Immature natural killer cell (primary cell): ENCODE measurements around the gene SLC39A5. TPM values are rescaled to one million over a fixed set of nuclear protein-coding genes. Genes with fewer than 3 reads are reported as not detected.
"Not testable (repeated sequence)": the region's sequence is repeated elsewhere in the genome, so short reads cannot be mapped to it uniquely, and the experiment has no call there.

Experiments
- DNase-seq, 3 donors: peaks; one replicate each; pipeline ENCODE4 v3.0.0; 2022; ENCODE audit warnings: mixed read lengths in 1 of 3
- H3K27ac Mint-ChIP-seq, 6 donors: one replicate each; pipeline ENCODE4 v1.8.0; 2020; ENCODE audit warnings: mixed read lengths in 6 of 6, mild to moderate bottlenecking in 5 of 6, inconsistent platforms in 4 of 6, moderate library complexity in 3 of 6
- H3K27me3 Mint-ChIP-seq, 3 donors: one replicate each; pipeline ENCODE4 v1.8.0; 2020 to 2021; ENCODE audit warnings: low read depth in 3 of 3, mild to moderate bottlenecking in 3 of 3, mixed read lengths in 3 of 3, moderate library complexity in 3 of 3, inconsistent platforms in 1 of 3
- H3K36me3 Mint-ChIP-seq, 3 donors: one replicate each; pipeline ENCODE4 v1.8.0; 2020; ENCODE audit warnings: mixed read lengths in 3 of 3, inconsistent platforms in 2 of 3, mild to moderate bottlenecking in 2 of 3
- H3K4me1 Mint-ChIP-seq, 2 donors: one replicate each; pipeline ENCODE4 v1.8.0; 2020; ENCODE audit warnings: inconsistent platforms in 2 of 2, mild to moderate bottlenecking in 2 of 2, mixed read lengths in 2 of 2, moderate library complexity in 1 of 2
- H3K4me3 Mint-ChIP-seq, 5 donors: one replicate each; pipeline ENCODE4 v1.8.0; 2020; ENCODE audit warnings: mild to moderate bottlenecking in 5 of 5, mixed read lengths in 5 of 5, inconsistent platforms in 3 of 5, moderate library complexity in 3 of 5
- H3K9me3 Mint-ChIP-seq, 6 donors: one replicate each; pipeline ENCODE4 v1.8.0; 2020; ENCODE audit warnings: mild to moderate bottlenecking in 6 of 6, mixed read lengths in 6 of 6, inconsistent platforms in 4 of 6, moderate library complexity in 3 of 6
- polyA plus RNA-seq, 3 donors: library from polyadenylated mRNA; unstranded; fragments of 300-500 nt; fragmentation: Illumina TruSeq; gene quantifications; one replicate each; pipeline ENCODE4 v1.2.3, GENCODE V29; 2021

SLC39A5 gene
- polyA plus RNA-seq, 3 donors from 2014 or later = not detected

GRCh38 chr12:56258820-56259183, 29.0 kb downstream of the SLC39A5 start:
- Mint-ChIP-seq H3K27me3 (peaks cover 1 to 8% (median 2%) of the 10 kb centered on the region in 3 donors), H3K4me3 (peak overlapping the region; percentile 85 to 94 (median 90)), H3K4me1 (peaks cover 22 to 23% of the 10 kb centered on the region in 2 donors), H3K9me3 (no peaks in the 10 kb centered on the region), H3K36me3 (peaks cover 0 to 10% (median 6%) of the 10 kb centered on the region in 3 donors), H3K27ac (peak overlapping the region; percentile 79 to 91 (median 90))
- DNase-seq = no peak

- Mint-ChIP-seq H3K36me3 (peaks cover 0 to 4% (median 4%) of the 10 kb centered on the region in 3 donors), H3K4me1 (peaks cover 22 to 23% of the 10 kb centered on the region in 2 donors), H3K27ac (no peak overlapping the region), H3K9me3 (no peaks in the 10 kb centered on the region), H3K4me3 (peak overlapping the region in 4 of 5 donors; percentile 12 to 64 (median 52)), H3K27me3 (peaks cover 1 to 8% (median 2%) of the 10 kb centered on the region in 3 donors)
- DNase-seq = no peak
Observed at GRCh38 chr12:56260380-56260779, 30.5 kb downstream of the SLC39A5 start.

GRCh38 chr12:56260921-56261320, 31.1 kb downstream of the SLC39A5 start:
- H3K36me3 Mint-ChIP-seq = peaks cover 0 to 3% (median 3%) of the 10 kb centered on the region in 3 donors
- peaks cover 21 to 24% of the 10 kb centered on the region in 2 donors for H3K4me1 Mint-ChIP-seq
- no peak for DNase-seq
- H3K4me3 Mint-ChIP-seq = peak overlapping the region in 1 of 5 donors; percentile 4
- no peak overlapping the region for H3K27ac Mint-ChIP-seq
- H3K27me3 Mint-ChIP-seq = peaks cover 1 to 8% (median 2%) of the 10 kb centered on the region in 3 donors
- H3K9me3 Mint-ChIP-seq = no peaks in the 10 kb centered on the region

GRCh38 chr12:56261503-56262232, 31.8 kb downstream of the SLC39A5 start:
- peaks cover 1 to 12% (median 5%) of the 10 kb centered on the region in 3 donors for H3K27me3 Mint-ChIP-seq
- H3K4me1 Mint-ChIP-seq = peaks cover 20 to 24% of the 10 kb centered on the region in 2 donors
- H3K36me3 Mint-ChIP-seq = no peaks in the 10 kb centered on the region
- no peaks in the 10 kb centered on the region for H3K9me3 Mint-ChIP-seq
- no peak for DNase-seq
- no peak overlapping the region for H3K4me3 Mint-ChIP-seq
- no peak overlapping the region for H3K27ac Mint-ChIP-seq

- H3K9me3 Mint-ChIP-seq, H3K4me3 Mint-ChIP-seq, DNase-seq, H3K36me3 Mint-ChIP-seq, H3K27ac Mint-ChIP-seq: not testable (repeated sequence)
- H3K27me3 Mint-ChIP-seq = peaks cover 1 to 14% (median 9%) of the 10 kb centered on the region in 3 donors
- H3K4me1 Mint-ChIP-seq = peaks cover 24 to 25% of the 10 kb centered on the region in 2 donors
Observed at GRCh38 chr12:56262955-56263354, 33.1 kb downstream of the SLC39A5 start.

- not testable (repeated sequence) for H3K36me3 Mint-ChIP-seq, DNase-seq, H3K9me3 Mint-ChIP-seq, H3K27me3 Mint-ChIP-seq
- H3K4me3 Mint-ChIP-seq = peak overlapping the region; percentile 91 to 98 (median 97)
- peaks cover 19 to 20% of the 10 kb centered on the region in 2 donors for H3K4me1 Mint-ChIP-seq
- H3K27ac Mint-ChIP-seq = peak overlapping the region; percentile 91 to 98 (median 95)
Observed at GRCh38 chr12:56266068-56266692, 36.3 kb downstream of the SLC39A5 start.

- Mint-ChIP-seq H3K27me3 (peaks cover 0 to 7% (median 6%) of the 10 kb centered on the region in 3 donors), H3K36me3 (peaks cover 0 to 9% (median 4%) of the 10 kb centered on the region in 3 donors), H3K9me3 (no peaks in the 10 kb centered on the region), H3K4me1 (peaks cover 19 to 20% of the 10 kb centered on the region in 2 donors), H3K27ac (peak within 1 kb of the TSS; percentile 91 to 98 (median 95)), H3K4me3 (peak within 1 kb of the TSS; percentile 91 to 98 (median 97))
- peak; percentile 88 to 89 (median 88) for DNase-seq
Observed at GRCh38 chr12:56266693-56267442, 37.0 kb downstream of the SLC39A5 start, which contains the start of gene COQ10A. COQ10A (plus strand) TSS chr12:56266942; CDS start chr12:56267119, 177 bp downstream.

- peaks cover 19 to 20% of the 10 kb centered on the region in 2 donors for H3K4me1 Mint-ChIP-seq
- peak overlapping the region; percentile 82 to 94 (median 89) for H3K27ac Mint-ChIP-seq
Observed at GRCh38 chr12:56267443-56268071, 37.7 kb downstream of the SLC39A5 start.

GRCh38 chr12:56271031-56271430, 41.2 kb downstream of the SLC39A5 start:
- DNase-seq = no peak
- Mint-ChIP-seq H3K9me3 (no peaks in the 10 kb centered on the region), H3K4me3 (no peak overlapping the region), H3K27me3 (peaks cover 0 to 7% (median 6%) of the 10 kb centered on the region in 3 donors), H3K27ac (peak overlapping the region in 3 of 6 donors; percentile 10 to 76 (median 25)), H3K4me1 (peaks cover 17 to 20% of the 10 kb centered on the region in 2 donors), H3K36me3 (peaks cover 11 to 34% (median 16%) of the 10 kb centered on the region in 3 donors)

More at GRCh38 chr12:56267443-56268071, 37.7 kb downstream of the SLC39A5 start:
- Mint-ChIP-seq H3K9me3 (no peaks in the 10 kb centered on the region), H3K27me3 (peaks cover 0 to 7% (median 6%) of the 10 kb centered on the region in 3 donors), H3K4me3 (peak overlapping the region; percentile 91 to 98 (median 97)), H3K36me3 (peaks cover 0 to 12% (median 4%) of the 10 kb centered on the region in 3 donors)
- DNase-seq = no peak

- H3K27me3 Mint-ChIP-seq, DNase-seq, H3K4me1 Mint-ChIP-seq, H3K4me3 Mint-ChIP-seq, H3K9me3 Mint-ChIP-seq: not testable (repeated sequence)
- peak overlapping the region in 1 of 6 donors; percentile 24 for H3K27ac Mint-ChIP-seq
- H3K36me3 Mint-ChIP-seq = peaks cover 14 to 36% (median 18%) of the 10 kb centered on the region in 3 donors
Observed at GRCh38 chr12:56272468-56272867, 42.6 kb downstream of the SLC39A5 start.

GRCh38 chr12:56274299-56274698, 44.4 kb downstream of the SLC39A5 start:
- no peaks in the 10 kb centered on the region for H3K9me3 Mint-ChIP-seq
- DNase-seq = no peak
- no peaks in the 10 kb centered on the region for H3K27me3 Mint-ChIP-seq
- H3K4me3 Mint-ChIP-seq = no peak overlapping the region
- no peak overlapping the region for H3K27ac Mint-ChIP-seq
- peaks cover 17 to 41% (median 20%) of the 10 kb centered on the region in 3 donors for H3K36me3 Mint-ChIP-seq
- H3K4me1 Mint-ChIP-seq = no peaks in the 10 kb centered on the region

- no peak overlapping the region for H3K4me3 Mint-ChIP-seq
- DNase-seq = no peak
- no peaks in the 10 kb centered on the region for H3K4me1 Mint-ChIP-seq
- no peaks in the 10 kb centered on the region for H3K9me3 Mint-ChIP-seq
- H3K27me3 Mint-ChIP-seq = peaks cover 0 to 4% (median 2%) of the 10 kb centered on the region in 3 donors
- H3K36me3 Mint-ChIP-seq = peaks cover 26 to 41% (median 29%) of the 10 kb centered on the region in 3 donors
- no peak overlapping the region for H3K27ac Mint-ChIP-seq
Observed at GRCh38 chr12:56278905-56279304, 49.1 kb downstream of the SLC39A5 start.

- no peak overlapping the region for H3K4me3 Mint-ChIP-seq
- H3K27me3 Mint-ChIP-seq = peaks cover 0 to 4% (median 2%) of the 10 kb centered on the region in 3 donors
- DNase-seq = no peak
- H3K4me1 Mint-ChIP-seq = no peaks in the 10 kb centered on the region
- peaks cover 22 to 37% (median 26%) of the 10 kb centered on the region in 3 donors for H3K36me3 Mint-ChIP-seq
- no peaks in the 10 kb centered on the region for H3K9me3 Mint-ChIP-seq
- peak overlapping the region in 3 of 6 donors; percentile 18 to 65 (median 61) for H3K27ac Mint-ChIP-seq
Observed at GRCh38 chr12:56280849-56281248, 51.0 kb downstream of the SLC39A5 start.
